IMR-90 (cell line): ENCODE results near the gene MAGEA2.
"Not testable (repeated sequence)": the region's sequence is repeated elsewhere in the genome, so short reads cannot be mapped to it uniquely, and the experiment has no call there.

ENCODE experiments used
- FOS ChIP-seq: fragments of 150-350 bp; IDR thresholded peaks from 2 replicates; pipeline ENCODE4 v1.6.1; 2016; ENCODE audit warnings: low read depth, low read length
- MAZ ChIP-seq: IDR thresholded peaks from 2 replicates; pipeline ENCODE4 v1.6.1; 2012; ENCODE audit warnings: low read depth, mild to moderate bottlenecking, low read length, improper control_type of control experiment, moderate library complexity, borderline replicate concordance
- POLR2A ChIP-seq: IDR thresholded peaks from 2 replicates; pipeline ENCODE4 v1.6.1; 2012; ENCODE audit warnings: mild to moderate bottlenecking, low read depth, low read length
- RAD21 ChIP-seq: IDR thresholded peaks from 2 replicates; pipeline ENCODE4 v1.6.1; 2012; ENCODE audit warnings: low read length, improper control_type of control experiment
- RCOR1 ChIP-seq: IDR thresholded peaks from 2 replicates; pipeline ENCODE4 v1.6.1; 2012; ENCODE audit warnings: mild to moderate bottlenecking, low read length, improper control_type of control experiment; ENCODE audit not compliant: insufficient replicate concordance
- TF ChIP-seq, protein P1 (sequence below): conservative IDR thresholded peaks from 2 replicates; pipeline ENCODE4 v1.5.1; 2012; ENCODE audit warnings: mild to moderate bottlenecking, low read depth, low read length, improper control_type of control experiment
- TF ChIP-seq, protein P2 (sequence below): fragments of 150-350 bp; IDR thresholded peaks from 2 replicates; pipeline ENCODE4 v1.6.1; 2017; ENCODE audit warnings: mild to moderate bottlenecking, antibody characterized with exemption, low read length, low read depth

DNA sequence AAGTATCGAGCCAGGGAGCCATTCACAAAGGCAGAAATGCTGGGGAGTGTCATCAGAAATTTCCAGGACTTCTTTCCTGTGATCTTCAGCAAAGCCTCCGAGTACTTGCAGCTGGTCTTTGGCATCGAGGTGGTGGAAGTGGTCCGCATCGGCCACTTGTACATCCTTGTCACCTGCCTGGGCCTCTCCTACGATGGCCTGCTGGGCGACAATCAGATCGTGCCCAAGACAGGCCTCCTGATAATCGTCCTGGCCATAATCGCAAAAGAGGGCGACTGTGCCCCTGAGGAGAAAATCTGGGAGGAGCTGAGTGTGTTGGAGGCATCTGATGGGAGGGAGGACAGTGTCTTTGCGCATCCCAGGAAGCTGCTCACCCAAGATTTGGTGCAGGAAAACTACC, 17.1 kb downstream of the MAGEA2 start:
- TF ChIP-seq FOS, POLR2A, MAZ, RAD21, RCOR1: not testable (repeated sequence)
- TF ChIP-seq, protein P1, sequence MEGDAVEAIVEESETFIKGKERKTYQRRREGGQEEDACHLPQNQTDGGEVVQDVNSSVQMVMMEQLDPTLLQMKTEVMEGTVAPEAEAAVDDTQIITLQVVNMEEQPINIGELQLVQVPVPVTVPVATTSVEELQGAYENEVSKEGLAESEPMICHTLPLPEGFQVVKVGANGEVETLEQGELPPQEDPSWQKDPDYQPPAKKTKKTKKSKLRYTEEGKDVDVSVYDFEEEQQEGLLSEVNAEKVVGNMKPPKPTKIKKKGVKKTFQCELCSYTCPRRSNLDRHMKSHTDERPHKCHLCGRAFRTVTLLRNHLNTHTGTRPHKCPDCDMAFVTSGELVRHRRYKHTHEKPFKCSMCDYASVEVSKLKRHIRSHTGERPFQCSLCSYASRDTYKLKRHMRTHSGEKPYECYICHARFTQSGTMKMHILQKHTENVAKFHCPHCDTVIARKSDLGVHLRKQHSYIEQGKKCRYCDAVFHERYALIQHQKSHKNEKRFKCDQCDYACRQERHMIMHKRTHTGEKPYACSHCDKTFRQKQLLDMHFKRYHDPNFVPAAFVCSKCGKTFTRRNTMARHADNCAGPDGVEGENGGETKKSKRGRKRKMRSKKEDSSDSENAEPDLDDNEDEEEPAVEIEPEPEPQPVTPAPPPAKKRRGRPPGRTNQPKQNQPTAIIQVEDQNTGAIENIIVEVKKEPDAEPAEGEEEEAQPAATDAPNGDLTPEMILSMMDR = not testable (repeated sequence)
- TF ChIP-seq, protein P2, sequence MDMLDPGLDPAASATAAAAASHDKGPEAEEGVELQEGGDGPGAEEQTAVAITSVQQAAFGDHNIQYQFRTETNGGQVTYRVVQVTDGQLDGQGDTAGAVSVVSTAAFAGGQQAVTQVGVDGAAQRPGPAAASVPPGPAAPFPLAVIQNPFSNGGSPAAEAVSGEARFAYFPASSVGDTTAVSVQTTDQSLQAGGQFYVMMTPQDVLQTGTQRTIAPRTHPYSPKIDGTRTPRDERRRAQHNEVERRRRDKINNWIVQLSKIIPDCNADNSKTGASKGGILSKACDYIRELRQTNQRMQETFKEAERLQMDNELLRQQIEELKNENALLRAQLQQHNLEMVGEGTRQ = not testable (repeated sequence)
